Measurements from ENCODE around the gene MAST4. TPM values are rescaled to one million over a fixed set of nuclear protein-coding genes. Genes with fewer than 3 reads are reported as not detected.

Gene MAST4
- total RNA-seq, 1 experiment from 2014 or later = 26.5 TPM

DNA sequence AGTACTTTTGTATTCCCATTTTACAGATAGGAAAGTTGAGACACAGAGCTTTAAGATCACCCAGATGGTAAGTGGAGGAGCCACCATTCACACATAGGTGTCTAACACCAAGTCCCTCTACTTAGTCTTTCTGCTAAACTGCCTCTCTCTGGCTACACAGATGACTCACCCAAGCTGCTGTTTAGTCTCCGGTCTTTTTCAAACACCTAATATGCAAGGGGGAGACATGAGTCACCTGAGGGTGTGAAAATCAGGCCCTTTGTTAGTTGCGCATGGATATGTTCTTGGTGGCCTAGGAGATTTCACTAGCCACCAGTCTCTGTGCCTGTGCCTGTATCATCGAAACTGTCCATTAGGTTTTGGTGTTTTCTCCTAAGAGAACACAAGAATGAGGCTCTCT is 117.8 kb downstream of the MAST4 start:
- Mint-ChIP-seq H3K27ac (ENCODE audit: low read depth, unreplicated experiment) (no peak overlapping the region), H3K9me3 (ENCODE audit: unreplicated experiment) (no peaks in the 10 kb centered on the region), H3K27me3 (ENCODE audit: insufficient read depth, unreplicated experiment) (peaks cover 8% of the 10 kb centered on the region), H3K36me3 (ENCODE audit: insufficient read depth, unreplicated experiment) (no peaks in the 10 kb centered on the region), H3K4me3 (ENCODE audit: unreplicated experiment) (no peak overlapping the region), H3K4me1 (ENCODE audit: insufficient read depth, unreplicated experiment) (peaks cover 12% of the 10 kb centered on the region)
- DNase-seq (ENCODE audit: unreplicated experiment) = peak; percentile 86
- CTCF ChIA-PET = interaction anchor here (0.9 to 1.1 kb wide), 2 partner anchors 16 to 406 kb away, joined by 3 to 5 read pairs; no protein-coding TSS in a partner anchor
- intact Hi-C loops (cut with micrococcal nuclease) = no loop called here
- no TSS peak for BruUV-seq (replicated peaks)
- POLR2A ChIA-PET = no interaction called here
- TF ChIP-seq, protein P1, sequence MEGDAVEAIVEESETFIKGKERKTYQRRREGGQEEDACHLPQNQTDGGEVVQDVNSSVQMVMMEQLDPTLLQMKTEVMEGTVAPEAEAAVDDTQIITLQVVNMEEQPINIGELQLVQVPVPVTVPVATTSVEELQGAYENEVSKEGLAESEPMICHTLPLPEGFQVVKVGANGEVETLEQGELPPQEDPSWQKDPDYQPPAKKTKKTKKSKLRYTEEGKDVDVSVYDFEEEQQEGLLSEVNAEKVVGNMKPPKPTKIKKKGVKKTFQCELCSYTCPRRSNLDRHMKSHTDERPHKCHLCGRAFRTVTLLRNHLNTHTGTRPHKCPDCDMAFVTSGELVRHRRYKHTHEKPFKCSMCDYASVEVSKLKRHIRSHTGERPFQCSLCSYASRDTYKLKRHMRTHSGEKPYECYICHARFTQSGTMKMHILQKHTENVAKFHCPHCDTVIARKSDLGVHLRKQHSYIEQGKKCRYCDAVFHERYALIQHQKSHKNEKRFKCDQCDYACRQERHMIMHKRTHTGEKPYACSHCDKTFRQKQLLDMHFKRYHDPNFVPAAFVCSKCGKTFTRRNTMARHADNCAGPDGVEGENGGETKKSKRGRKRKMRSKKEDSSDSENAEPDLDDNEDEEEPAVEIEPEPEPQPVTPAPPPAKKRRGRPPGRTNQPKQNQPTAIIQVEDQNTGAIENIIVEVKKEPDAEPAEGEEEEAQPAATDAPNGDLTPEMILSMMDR (IDR thresholded peaks at IDR 0.05; ENCODE audit: unreplicated experiment) = no peak

DNA sequence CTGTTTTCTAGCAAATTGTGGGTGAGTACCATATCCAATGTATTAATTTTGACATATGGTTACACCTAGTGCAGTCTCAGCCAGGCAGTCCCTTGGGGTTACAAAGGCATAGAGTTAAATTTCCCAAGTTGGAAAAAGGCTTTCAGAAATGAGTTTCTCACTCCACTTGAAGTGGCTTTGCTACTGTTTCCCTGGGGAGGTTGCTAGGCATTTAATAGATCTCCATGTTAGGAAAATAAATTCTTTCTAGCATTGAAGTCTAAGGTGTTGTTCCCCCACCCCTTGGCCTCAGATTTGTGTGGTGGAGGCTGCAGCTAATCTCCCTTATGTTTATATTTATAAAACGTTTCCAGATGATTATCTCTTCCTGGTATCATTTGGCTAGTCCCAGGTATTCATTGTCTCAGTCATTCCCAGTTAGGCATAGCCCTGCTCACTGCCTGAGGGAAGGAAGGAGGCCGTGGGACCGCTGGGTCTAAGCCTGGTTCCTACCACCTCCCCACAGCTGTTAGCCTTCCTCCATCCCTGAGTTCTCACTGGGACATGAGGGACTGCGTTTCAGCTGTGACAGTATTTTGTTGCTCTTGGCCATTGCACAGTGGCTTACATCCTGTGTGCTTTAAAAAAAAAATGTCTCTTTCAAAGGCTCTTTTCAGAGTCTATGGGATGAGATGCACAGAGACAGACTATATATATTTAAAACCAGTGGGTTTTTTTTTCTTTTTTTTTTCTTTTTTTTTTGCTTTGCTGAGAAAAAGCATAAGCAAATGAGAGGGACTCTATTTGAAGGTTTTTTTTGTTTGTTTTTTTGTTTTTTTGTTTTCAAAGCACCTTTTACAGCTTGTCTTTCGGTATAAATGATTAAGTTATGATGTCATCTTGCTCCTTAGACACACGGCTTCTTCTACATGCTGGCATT is 121.5 kb downstream of the MAST4 start:
- Mint-ChIP-seq H3K9me3 (ENCODE audit: unreplicated experiment) (no peaks in the 10 kb centered on the region), H3K36me3 (ENCODE audit: insufficient read depth, unreplicated experiment) (no peaks in the 10 kb centered on the region), H3K27me3 (ENCODE audit: insufficient read depth, unreplicated experiment) (peaks cover 39% of the 10 kb centered on the region), H3K27ac (ENCODE audit: low read depth, unreplicated experiment) (no peak overlapping the region), H3K4me1 (ENCODE audit: insufficient read depth, unreplicated experiment) (peaks cover 12% of the 10 kb centered on the region), H3K4me3 (ENCODE audit: unreplicated experiment) (no peak overlapping the region)
- DNase-seq (ENCODE audit: unreplicated experiment) = no peak
- no TSS peak for BruUV-seq (replicated peaks)
- CTCF ChIA-PET = no interaction called here
- TF ChIP-seq, protein P1 (IDR thresholded peaks at IDR 0.05; ENCODE audit: unreplicated experiment) = no peak
- intact Hi-C loops (cut with micrococcal nuclease) = no loop called here
- POLR2A ChIA-PET = interaction anchor here (0.6 to 0.7 kb wide), 4 partner anchors 79 to 1580 kb away, joined by 3 to 4 read pairs (median 3); no protein-coding TSS in a partner anchor

GRCh38 chr5:66718374-66719002 is 122.3 kb downstream of the MAST4 start:
- BruUV-seq (replicated peaks) = no TSS peak
- Mint-ChIP-seq H3K9me3 (ENCODE audit: unreplicated experiment) (no peaks in the 10 kb centered on the region), H3K36me3 (ENCODE audit: insufficient read depth, unreplicated experiment) (no peaks in the 10 kb centered on the region), H3K27ac (ENCODE audit: low read depth, unreplicated experiment) (no peak overlapping the region), H3K27me3 (ENCODE audit: insufficient read depth, unreplicated experiment) (peaks cover 43% of the 10 kb centered on the region), H3K4me3 (ENCODE audit: unreplicated experiment) (no peak overlapping the region), H3K4me1 (ENCODE audit: insufficient read depth, unreplicated experiment) (peaks cover 12% of the 10 kb centered on the region)
- intact Hi-C loops (cut with micrococcal nuclease) = no loop called here
- TF ChIP-seq, protein P1 (IDR thresholded peaks at IDR 0.05; ENCODE audit: unreplicated experiment) = no peak
- ChIA-PET CTCF (interaction anchor here (1.7 kb wide), 1 partner anchor 412 kb away, joined by 4 read pairs; no protein-coding TSS in a partner anchor), POLR2A (interaction anchor here (0.7 kb wide), 2 partner anchors 79 to 412 kb away, joined by 3 read pairs; no protein-coding TSS in a partner anchor)
- DNase-seq (ENCODE audit: unreplicated experiment) = no peak

- no peak overlapping the region for H3K4me3 Mint-ChIP-seq (ENCODE audit: unreplicated experiment)
- CTCF ChIA-PET = interaction anchor here (0.6 kb wide), 2 partner anchors 30 to 37 kb away, joined by 3 to 5 read pairs; no protein-coding TSS in a partner anchor
- H3K36me3 Mint-ChIP-seq (ENCODE audit: insufficient read depth, unreplicated experiment) = no peaks in the 10 kb centered on the region
- POLR2A ChIA-PET = no interaction called here
- intact Hi-C loops (cut with micrococcal nuclease) = no loop called here
- no peaks in the 10 kb centered on the region for H3K9me3 Mint-ChIP-seq (ENCODE audit: unreplicated experiment)
- no TSS peak for BruUV-seq (replicated peaks)
- no peak overlapping the region for H3K27ac Mint-ChIP-seq (ENCODE audit: low read depth, unreplicated experiment)
- peaks cover 43% of the 10 kb centered on the region for H3K27me3 Mint-ChIP-seq (ENCODE audit: insufficient read depth, unreplicated experiment)
- TF ChIP-seq, protein P1 (IDR thresholded peaks at IDR 0.05; ENCODE audit: unreplicated experiment) = no peak
- H3K4me1 Mint-ChIP-seq (ENCODE audit: insufficient read depth, unreplicated experiment) = no peaks in the 10 kb centered on the region
- DNase-seq (ENCODE audit: unreplicated experiment) = no peak
These were observed 124.6 kb downstream of the MAST4 start for GRCh38 chr5:66720780-66721179.
